Brain microvascular endothelial cell (primary cell): ENCODE measurements around the gene POT1.

Experiments used
- DNase-seq: peaks from one replicate; pipeline ENCODE4 v3.0.0-alpha.2; 2020
- H3K27ac ChIP-seq: fragments of 250-450 bp; sonication (Bioruptor Pico); 2 replicates; pipeline ENCODE4 v1.5.1; 2020; ENCODE audit warnings: mild to moderate bottlenecking, moderate library complexity
- H3K27me3 ChIP-seq: fragments of 250-450 bp; sonication (Bioruptor Pico); replicated peaks from 2 replicates; pipeline ENCODE4 v1.5.1; 2020; ENCODE audit warnings: mild to moderate bottlenecking
- H3K36me3 ChIP-seq: fragments of 250-450 bp; sonication (Bioruptor Pico); replicated peaks from 2 replicates; pipeline ENCODE4 v1.5.1; 2020; ENCODE audit warnings: mild to moderate bottlenecking
- H3K4me3 ChIP-seq: 2 replicates; pipeline ENCODE4 v1.5.1; 2011; ENCODE audit warnings: low read depth, mild to moderate bottlenecking, control low read depth, low read length, moderate library complexity
- CTCF ChIP-seq: IDR thresholded peaks from 2 replicates; pipeline ENCODE4 v1.5.1; 2011; ENCODE audit warnings: low read depth, mild to moderate bottlenecking, moderate library complexity, low read length, control low read depth, inconsistent platforms; ENCODE audit errors: missing control alignments
- in situ Hi-C: cut with HindIII; loops from 2 replicates; pipeline ENCODE4 v1.10.0; 2017; ENCODE audit warnings: low sequenced_read_pairs, low pct_ligation_motif_present

POT1 gene

DNA sequence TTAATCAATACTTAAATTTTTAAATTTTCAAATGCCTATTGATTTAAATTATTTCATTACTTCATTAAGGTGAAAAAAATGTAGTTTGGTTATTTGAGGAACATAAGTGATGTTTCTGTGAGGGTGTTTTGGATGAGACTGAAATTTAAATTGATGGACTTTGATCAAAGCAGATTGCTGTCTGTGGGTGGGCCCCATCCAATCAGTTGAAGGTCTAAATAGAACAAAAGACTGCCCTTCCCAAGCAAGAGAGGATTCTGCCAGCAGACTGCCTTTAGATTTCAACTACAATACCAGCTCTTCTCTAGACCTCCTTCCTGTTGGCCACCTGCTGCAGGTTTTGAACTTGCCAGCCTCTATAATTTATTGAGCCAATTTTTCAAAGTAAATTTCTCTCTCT is 149.6 kb downstream of the POT1 start:
- TF ChIP-seq CTCF = no peak
- Histone ChIP-seq H3K36me3 (no peaks in the 10 kb centered on the region), H3K27ac (no peak overlapping the region), H3K27me3 (no peaks in the 10 kb centered on the region), H3K4me3 (no peak overlapping the region)
- no peak for DNase-seq
- in situ Hi-C loops = no loop called here

GRCh38 chr7:124779620-124780019 is 150.0 kb downstream of the POT1 start:
- no peak for TF ChIP-seq CTCF
- no peak overlapping the region for H3K4me3 ChIP-seq
- in situ Hi-C loops = no loop called here
- no peaks in the 10 kb centered on the region for H3K36me3 ChIP-seq
- no peaks in the 10 kb centered on the region for H3K27me3 ChIP-seq
- no peak for DNase-seq
- H3K27ac ChIP-seq = no peak overlapping the region

GRCh38 chr7:124779194-124779593 is 150.4 kb downstream of the POT1 start:
- Histone ChIP-seq H3K36me3 (no peaks in the 10 kb centered on the region), H3K27ac (no peak overlapping the region)
- TF ChIP-seq CTCF = no peak

DNA sequence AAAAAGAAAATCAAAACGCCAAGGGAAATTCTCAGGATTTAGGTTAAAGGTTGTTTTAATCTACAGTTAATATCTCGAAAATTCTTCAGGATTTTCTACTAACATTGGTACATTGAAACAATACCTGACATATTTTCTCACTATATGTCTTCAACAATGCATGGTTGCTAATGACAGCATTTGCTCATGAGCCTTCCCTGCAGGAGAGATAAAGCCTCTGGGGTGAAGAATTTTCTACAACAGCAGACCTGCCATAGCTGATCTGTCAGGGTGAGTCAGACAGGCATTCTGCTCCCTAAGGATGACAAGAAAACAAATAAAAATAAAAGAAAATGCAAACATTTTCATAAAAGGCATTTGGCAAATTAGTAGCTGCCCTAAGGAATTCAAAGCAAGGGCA is 152.4 kb downstream of the POT1 start:
- TF ChIP-seq CTCF = no peak
- DNase-seq = no peak
- in situ Hi-C loops = no loop called here

More at GRCh38 chr7:124779194-124779593, 150.4 kb downstream of the POT1 start:
- DNase-seq = no peak
- in situ Hi-C loops = no loop called here
- Histone ChIP-seq H3K4me3 (no peak overlapping the region), H3K27me3 (no peaks in the 10 kb centered on the region)

DNA sequence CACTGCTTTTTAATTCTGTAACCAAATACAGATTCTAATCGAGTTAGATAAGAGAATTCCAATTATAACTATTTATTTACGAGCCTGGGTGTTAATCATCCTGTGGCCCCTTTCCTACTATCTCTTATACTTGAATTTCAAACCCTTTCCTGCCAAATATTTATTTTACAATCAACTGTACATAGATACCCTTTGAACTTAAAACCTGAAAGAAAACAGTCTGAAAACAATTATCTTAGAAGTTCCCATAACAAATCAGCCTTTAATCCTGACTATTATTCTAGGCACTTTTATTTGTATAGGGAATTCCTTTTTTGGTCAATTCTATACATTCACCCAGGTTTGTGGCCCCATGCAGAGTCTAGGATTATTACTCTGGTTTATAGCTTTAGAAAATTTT is 153.5 kb downstream of the POT1 start:
- DNase-seq = no peak
- Histone ChIP-seq H3K4me3 (no peak overlapping the region), H3K36me3 (no peaks in the 10 kb centered on the region), H3K27me3 (no peaks in the 10 kb centered on the region), H3K27ac (no peak overlapping the region)
- no peak for TF ChIP-seq CTCF
- in situ Hi-C loops = no loop called here

More for the DNA sequence above, 152.4 kb downstream of the POT1 start:
- H3K36me3 ChIP-seq = no peaks in the 10 kb centered on the region
- H3K4me3 ChIP-seq = no peak overlapping the region
- no peak overlapping the region for H3K27ac ChIP-seq
- H3K27me3 ChIP-seq = no peaks in the 10 kb centered on the region

GRCh38 chr7:124775422-124775821 is 154.2 kb downstream of the POT1 start:
- no peak for DNase-seq

More at GRCh38 chr7:124775422-124775821, 154.2 kb downstream of the POT1 start:
- Histone ChIP-seq H3K36me3 (no peaks in the 10 kb centered on the region), H3K4me3 (no peak overlapping the region), H3K27ac (no peak overlapping the region), H3K27me3 (no peaks in the 10 kb centered on the region)
- in situ Hi-C loops = no loop called here
- TF ChIP-seq CTCF = no peak
